Measurements from ENCODE around the gene DTD2. TPM values are rescaled to one million over a fixed set of nuclear protein-coding genes. Genes with fewer than 3 reads are reported as not detected.

The DTD2 gene
- total RNA-seq, 1 experiment from 2014 or later: 14.8 TPM

- H4K8ac ChIP-seq (replicated peaks; ENCODE audit: insufficient read length, low read depth, low read length): no peak overlapping the region
- H3K9me3 ChIP-seq (ENCODE audit: control insufficient read depth, low read depth, low read length): no peaks in the 10 kb centered on the region
- H3T11ph ChIP-seq (ENCODE audit: low read length): no peak overlapping the region
- Mint-ChIP-seq H3K4me1 (peaks cover 2 to 4% of the 10 kb centered on the region in 2 experiments; a peak in 2 of 4 replicates), H3K36me3 (ENCODE audit: insufficient read depth in 1 of 3, low read depth in 3 of 3) (no peaks in the 10 kb centered on the region), H3K9me3 (no peaks in the 10 kb centered on the region), H3K27ac (peak overlapping the region in 2 of 3 experiments; percentile 17 to 85; a peak in 3 of 7 replicates), H3K27me3 (ENCODE audit: low read depth) (no peaks in the 10 kb centered on the region), H3K4me3 (no peak overlapping the region)
- H3K56ac ChIP-seq (ENCODE audit: insufficient read length, low read depth, low read length): no peak overlapping the region
- H3K4me2 ChIP-seq (ENCODE audit: insufficient read depth, insufficient read length, low read length): no peak overlapping the region
- no CpG with 5 or more reads among the region's 3 CpGs for WGBS (ENCODE audit: extremely low coverage, insufficient read length, low lambda C conversion rate)
- H4K91ac ChIP-seq (ENCODE audit: insufficient read length, low read depth, low read length): no peak overlapping the region
- H3K4ac ChIP-seq (ENCODE audit: low read depth, low read length): no peak overlapping the region
- H2BK5ac ChIP-seq (ENCODE audit: insufficient read length, low read length): no peak overlapping the region
- H3K27me3 ChIP-seq (ENCODE audit: insufficient read depth, low read length): no peaks in the 10 kb centered on the region
- no peak for DNase-seq
- H3K4me1 ChIP-seq (ENCODE audit: insufficient read depth, low read length): no peaks in the 10 kb centered on the region
- TF ChIP-seq CTCF (conservative IDR thresholded peaks at IDR 0.05): no peak
- H2BK20ac ChIP-seq (ENCODE audit: low read depth, low read length, poor library complexity, severe bottlenecking): no peak overlapping the region
- no peak overlapping the region for H2AK5ac ChIP-seq (ENCODE audit: insufficient read length, low read length)
- no peak overlapping the region for H4K5ac ChIP-seq (ENCODE audit: insufficient read length, low read depth, low read length)
- H4K20me1 ChIP-seq (ENCODE audit: control insufficient read depth, insufficient read depth, insufficient read length): no peaks in the 10 kb centered on the region
- H2BK15ac ChIP-seq (ENCODE audit: low read depth, low read length): no peak overlapping the region
- H3K23me2 ChIP-seq (ENCODE audit: insufficient read length, low read depth, low read length, poor library complexity, severe bottlenecking): no peaks in the 10 kb centered on the region
- no peaks in the 10 kb centered on the region for H3K79me1 ChIP-seq (ENCODE audit: insufficient read depth, low read depth, low read length, poor library complexity, severe bottlenecking)
- H3K27ac ChIP-seq (ENCODE audit: insufficient read length, low read depth, low read length): no peak overlapping the region
- H2BK12ac ChIP-seq (ENCODE audit: insufficient read length, low read depth, low read length): no peak overlapping the region
- H3K18ac ChIP-seq (ENCODE audit: insufficient read length, low read depth, low read length): no peak overlapping the region
- H2AFZ ChIP-seq (ENCODE audit: low read length): no peak overlapping the region
- H2BK120ac ChIP-seq (ENCODE audit: low read depth, low read length, poor library complexity, severe bottlenecking): no peak overlapping the region
- H3K14ac ChIP-seq (ENCODE audit: insufficient read depth, low read length): no peak overlapping the region
- 0 out of 2 replicates have a peak, but pooled peaks cover 2% of the 10 kb centered on the region for H3K79me2 ChIP-seq (ENCODE audit: insufficient read depth, low read length)
- no peak overlapping the region for H3K9ac ChIP-seq (ENCODE audit: extremely low read depth, insufficient read length, low read length)
- H3K23ac ChIP-seq (ENCODE audit: insufficient read length, low read depth, low read length): no peak overlapping the region
These were observed 47.2 kb downstream of the DTD2 start for GRCh38 chr14:31410048-31410650.

All from H9 (cell line).